H1 (cell line): ENCODE data around the gene KRT4. TPM values are rescaled to one million over a fixed set of nuclear protein-coding genes. Genes with fewer than 3 reads are reported as not detected.

Experiments used
- CTCF ChIA-PET: fragments of 300-600 bp; sonication (Branson Sonifier 250); formaldehyde crosslinking; loops from one replicate; lab custom pipeline; 2021; ENCODE audit not compliant: partially characterized antibody; lab: Charles Lee
- POLR2A ChIA-PET: fragments of 300-600 bp; sonication (Branson Sonifier 250); formaldehyde crosslinking; loops from one replicate; lab custom pipeline; 2021; ENCODE audit warnings: inconsistent platforms; ENCODE audit not compliant: partially characterized antibody; lab: Charles Lee
- DNase-seq, 2 experiments: peaks; one replicate each; pipeline versions ENCODE4 v3.0.0 to v3.0.0-alpha.2; 2010 to 2022; ENCODE audit warnings: low spot score in 2 of 2, low read depth in 1 of 2, mixed read lengths in 1 of 2
- FAIRE-seq: peaks from 2 replicates; lab custom pipeline; 2011; peaks lifted over from hg19 to GRCh38; lab: Jason Lieb, UNC
- H2AFZ ChIP-seq: 2 replicates; pipeline ENCODE4 v1.8.1; 2012; ENCODE audit warnings: low read length, inconsistent platforms
- H2AK5ac ChIP-seq: 2 replicates; pipeline ENCODE4 v1.6.1; 2013; ENCODE audit warnings: low read depth, low read length
- H2BK120ac ChIP-seq: replicated peaks from 2 replicates; pipeline ENCODE3; 2013; ENCODE audit warnings: low read depth, low read length, inconsistent platforms
- H2BK12ac ChIP-seq: 2 replicates; pipeline ENCODE4 v1.6.1; 2013; ENCODE audit warnings: low read depth, low read length
- H2BK15ac ChIP-seq: 2 replicates; pipeline ENCODE4 v1.6.1; 2013; ENCODE audit warnings: low read length
- H2BK20ac ChIP-seq: 2 replicates; pipeline ENCODE4 v1.6.1; 2013; ENCODE audit warnings: low read length
- H2BK5ac ChIP-seq: 2 replicates; pipeline ENCODE4 v1.6.1; 2013; ENCODE audit warnings: low read depth, low read length
- H3K14ac ChIP-seq: 2 replicates; pipeline ENCODE4 v1.6.1; 2013; ENCODE audit warnings: inconsistent platforms; ENCODE audit not compliant: insufficient read length
- H3K18ac ChIP-seq: 2 replicates; pipeline ENCODE4 v1.6.1; 2013; ENCODE audit warnings: low read length; ENCODE audit errors: extremely low read depth
- H3K23ac ChIP-seq: 2 replicates; pipeline ENCODE4 v1.6.1; 2013; ENCODE audit warnings: inconsistent platforms; ENCODE audit not compliant: insufficient read length
- H3K23me2 ChIP-seq: 2 replicates; pipeline ENCODE4 v1.6.1; 2013; ENCODE audit warnings: low read depth, low read length
- H3K27ac ChIP-seq: 2 replicates; pipeline ENCODE4 v1.6.1; 2011; ENCODE audit warnings: low read depth, low read length, inconsistent platforms
- H3K27me3 ChIP-seq, 4 experiments: replicated peaks in 1 of 4; 1 replicate in 1 of 4; 2 replicates in 3 of 4; pipeline versions ENCODE4 v1.6.1 to v1.8.1; 2011 to 2013; ENCODE audit warnings: low read length in 3 of 4, mild to moderate bottlenecking in 3 of 4, inconsistent platforms in 2 of 4, mixed read lengths in 2 of 4, moderate library complexity in 1 of 4; ENCODE audit not compliant: control insufficient read depth in 3 of 4, insufficient read depth in 3 of 4; ENCODE audit errors: extremely low read depth in 1 of 4
- H3K36me3 ChIP-seq, 4 experiments: 2 replicates each; pipeline versions ENCODE4 v1.6.1 to v1.8.1; 2011 to 2013; ENCODE audit warnings: mild to moderate bottlenecking in 4 of 4, low read length in 3 of 4, moderate library complexity in 2 of 4, control low read depth in 1 of 4, inconsistent platforms in 1 of 4; ENCODE audit not compliant: insufficient read depth in 4 of 4, control insufficient read depth in 2 of 4
- H3K4ac ChIP-seq: replicated peaks from 2 replicates; pipeline ENCODE3; 2013; ENCODE audit warnings: low read length, low read depth, mixed read lengths, inconsistent platforms; ENCODE audit not compliant: insufficient read length
- H3K4me1 ChIP-seq, 4 experiments: replicated peaks in 1 of 4; 1 replicate in 1 of 4; 2 replicates in 3 of 4; pipeline versions ENCODE4 v1.6.1 to v1.8.1; 2011 to 2013; ENCODE audit warnings: low read length in 3 of 4, inconsistent platforms in 2 of 4, mixed read lengths in 1 of 4; ENCODE audit not compliant: insufficient read depth in 4 of 4, control insufficient read depth in 3 of 4
- H3K4me2 ChIP-seq, 2 experiments: 2 replicates each; pipeline versions ENCODE4 v1.6.1 to v1.8.1; 2011 to 2013; ENCODE audit warnings: low read depth in 2 of 2, low read length in 2 of 2, control low read depth in 1 of 2, inconsistent platforms in 1 of 2, mild to moderate bottlenecking in 1 of 2; ENCODE audit not compliant: insufficient read depth in 1 of 2
- H3K4me3 ChIP-seq, 4 experiments: fragments of 200-600, 300-600 bp in 1 of 4; sonication (generic), shearing (Covaris generic), sonication (Bioruptor Twin) in 1 of 4; 2 replicates each; pipeline versions ENCODE4 v1.5.1 to v1.8.1; 2011 to 2016; ENCODE audit warnings: low read length in 4 of 4, low read depth in 3 of 4, control low read depth in 2 of 4, inconsistent platforms in 2 of 4, mild to moderate bottlenecking in 2 of 4, mixed read lengths in 1 of 4, moderate library complexity in 1 of 4; ENCODE audit not compliant: insufficient read depth in 2 of 4; ENCODE audit errors: extremely low read depth in 1 of 4
- H3K56ac ChIP-seq: replicated peaks from 2 replicates; pipeline ENCODE3; 2013; ENCODE audit warnings: low read depth, mild to moderate bottlenecking, mixed read lengths, low read length, inconsistent platforms; ENCODE audit not compliant: insufficient read length
- H3K79me1 ChIP-seq: 2 replicates; pipeline ENCODE4 v1.6.1; 2013; ENCODE audit warnings: low read depth, low read length, control low read depth
- H3K79me2 ChIP-seq, 2 experiments: 2 replicates each; pipeline versions ENCODE4 v1.6.1 to v1.8.1; 2012 to 2013; ENCODE audit warnings: low read length in 2 of 2, mild to moderate bottlenecking in 2 of 2, inconsistent platforms in 1 of 2; ENCODE audit not compliant: insufficient read depth in 2 of 2, control insufficient read depth in 1 of 2
- H3K9ac ChIP-seq, 4 experiments: replicated peaks in 1 of 4; 1 replicate in 1 of 4; 2 replicates in 3 of 4; pipeline versions ENCODE4 v1.6.1 to v1.8.1; 2011 to 2013; ENCODE audit warnings: low read depth in 3 of 4, low read length in 3 of 4, control low read depth in 2 of 4, mild to moderate bottlenecking in 2 of 4, moderate library complexity in 2 of 4, inconsistent platforms in 1 of 4; ENCODE audit errors: extremely low read depth in 1 of 4
- H3K9me3 ChIP-seq, 2 experiments: 2 replicates each; pipeline versions ENCODE4 v1.6.1 to v1.8.1; 2012 to 2013; ENCODE audit warnings: mild to moderate bottlenecking in 2 of 2, moderate library complexity in 2 of 2, control low read depth in 1 of 2, inconsistent platforms in 1 of 2, low read depth in 1 of 2, low read length in 1 of 2, mixed read lengths in 1 of 2; ENCODE audit not compliant: insufficient read depth in 2 of 2
- H4K20me1 ChIP-seq, 2 experiments: replicated peaks in 1 of 2; 2 replicates each; pipeline versions ENCODE3 to v1.8.1; 2011 to 2013; ENCODE audit warnings: inconsistent platforms in 2 of 2, low read length in 2 of 2, mild to moderate bottlenecking in 1 of 2; ENCODE audit not compliant: insufficient read depth in 2 of 2, control insufficient read depth in 1 of 2
- H4K5ac ChIP-seq: 2 replicates; pipeline ENCODE4 v1.6.1; 2013; ENCODE audit warnings: low read length, low read depth, mixed read lengths, inconsistent platforms; ENCODE audit not compliant: insufficient read length
- H4K8ac ChIP-seq: 2 replicates; pipeline ENCODE4 v1.8.0; 2013; ENCODE audit warnings: mild to moderate bottlenecking, moderate library complexity, low read length, inconsistent platforms; ENCODE audit not compliant: insufficient read depth; ENCODE audit errors: extremely low read depth
- H4K91ac ChIP-seq: replicated peaks from 2 replicates; pipeline ENCODE3; 2013; ENCODE audit warnings: low read length, mixed read lengths, inconsistent platforms; ENCODE audit not compliant: insufficient read length
- CHD2 ChIP-seq: IDR thresholded peaks from 2 replicates; pipeline ENCODE4 v1.6.1; 2012; ENCODE audit warnings: low read length, improper control_type of control experiment
- FOSL1 ChIP-seq: IDR thresholded peaks from 2 replicates; pipeline ENCODE4 v1.6.1; 2011; ENCODE audit warnings: mild to moderate bottlenecking, low read depth, low read length, moderate library complexity; ENCODE audit not compliant: insufficient read depth
- POLR2A ChIP-seq, 2 experiments: IDR thresholded peaks; 1 replicate in 1 of 2; 2 replicates in 1 of 2; pipeline ENCODE4 v1.6.1; 2011; ENCODE audit warnings: low read depth in 2 of 2, low read length in 2 of 2, mild to moderate bottlenecking in 2 of 2; ENCODE audit errors: control extremely low read depth in 1 of 2
- WGBS, 2 experiments: shearing (Covaris generic) in 1 of 2; methylation state at CpG; one replicate each; pipeline versions ENCODE4 v1.1.6 to v1.1.7; 2013 to 2015; ENCODE audit warnings: low lambda C conversion rate in 2 of 2, mixed read lengths in 2 of 2, inconsistent platforms in 1 of 2, low coverage in 1 of 2, missing lambda C conversion rate in 1 of 2; ENCODE audit not compliant: insufficient replicate concordance in 2 of 2, insufficient coverage in 1 of 2, insufficient read length in 1 of 2; ENCODE audit errors: extremely low coverage in 1 of 2, missing lambda C conversion rate in 1 of 2; 5-methylcytosine and 5-hydroxymethylcytosine counted together
- polyA plus RNA-seq, 7 experiments: library from polyadenylated mRNA; depleted of rRNA in 3 of 7; stranded (reverse) in 5 of 7; unstranded in 2 of 7; fragments of >200 nt in 5 of 7; fragments of 200-250 nt in 2 of 7; gene quantifications; 1 replicate in 5 of 7; 2 replicates in 1 of 7; 4 replicates in 1 of 7; pipeline versions ENCODE4 v1.2.1 to v1.2.3, GENCODE V29; 2011 to 2013; ENCODE audit warnings: missing spikeins in 2 of 7, mixed read lengths in 2 of 7
- total RNA-seq: library from RNA; stranded (reverse); fragmentation: NEBNext Ultra II Directional; extraction: Animal tissue kit (Norgen Biotek cat#: 25700); gene quantifications from 2 replicates; pipeline ENCODE4 v1.2.1, GENCODE V29; 2021

KRT4 gene
- total and polyA plus RNA-seq, 2 of the 8 experiments (the other 6 are each of a cell fraction or from before 2014, with no cell fraction given) = not detected

DNA sequence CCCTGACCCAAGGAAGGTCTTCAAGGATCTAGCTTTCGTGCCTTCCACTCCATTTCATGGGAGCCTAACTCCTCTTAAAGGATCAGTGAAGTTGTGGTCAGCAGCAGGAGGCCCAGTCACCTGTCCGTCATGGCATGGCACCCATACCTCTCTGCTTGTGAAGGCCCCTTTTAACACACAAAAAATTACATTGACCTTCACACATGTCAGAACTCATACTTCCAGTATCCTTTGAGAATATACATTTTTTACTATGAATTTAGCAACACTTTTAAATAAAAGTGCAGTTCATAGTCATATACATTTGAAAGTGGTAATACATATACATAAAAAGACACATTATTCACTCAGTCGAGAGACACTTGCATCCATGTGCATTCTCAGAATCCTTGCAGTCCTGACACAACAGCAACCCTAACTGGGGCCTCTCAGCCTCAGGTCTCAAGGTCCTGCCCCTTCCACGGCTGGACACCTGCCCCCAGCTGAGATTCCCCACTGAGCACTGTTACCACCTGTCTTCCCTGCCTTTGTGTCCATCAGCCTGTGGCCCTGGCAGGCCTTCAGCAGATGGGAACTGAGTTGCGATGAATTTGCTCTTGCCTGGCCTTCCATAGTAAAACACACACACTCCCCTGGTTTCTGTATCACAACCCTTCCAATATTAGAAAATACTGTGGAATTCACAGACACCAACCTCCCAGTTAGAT is 14.3 kb downstream of the KRT4 start:
- no peaks in the 10 kb centered on the region for H3K27me3 ChIP-seq
- H2AFZ ChIP-seq = no peak overlapping the region
- H4K8ac ChIP-seq = no peak overlapping the region
- H2BK120ac ChIP-seq = peak overlapping the region; percentile 24
- H3K9me3 ChIP-seq = no peaks in the 10 kb centered on the region; a peak in 1 of 4 replicates
- H3K79me1 ChIP-seq = no peaks in the 10 kb centered on the region
- no peak overlapping the region; the same call in 1 of the 2 replicates for H2BK15ac ChIP-seq
- H3K9ac ChIP-seq = no peak overlapping the region
- H2BK20ac ChIP-seq = no peak overlapping the region
- no peak overlapping the region for H3K14ac ChIP-seq
- ChIA-PET CTCF (interaction anchor here (0.6 to 3.3 kb wide), 3 partner anchors 8 to 544 kb away, joined by 3 to 20 read pairs (median 4); no protein-coding TSS in a partner anchor), POLR2A (no interaction called here)
- no peak overlapping the region for H3K4ac ChIP-seq
- no peak overlapping the region for H3K23ac ChIP-seq
- H3K56ac ChIP-seq = no peak overlapping the region
- 89% methylated on average over 5 of the region's 5 CpGs; no CpG with 5 or more reads in 1 of the 2 experiments for WGBS, 2 experiments
- FAIRE-seq (no peak), DNase-seq (no peak)
- H3K4me3 ChIP-seq = no peak overlapping the region
- H4K20me1 ChIP-seq = no peaks in the 10 kb centered on the region
- TF ChIP-seq POLR2A (IDR thresholded peaks at IDR 0.05; ENCODE audit: control extremely low read depth in 1 of 2, low read depth in 2 of 2, low read length in 2 of 2) (no peak), FOSL1 (no peak), CHD2 (no peak)
- H2AK5ac ChIP-seq = peak overlapping the region; percentile 76; the same call in 1 of the 2 replicates
- H2BK12ac ChIP-seq = peak overlapping the region; percentile 87; the same call in 1 of the 2 replicates
- H3K4me2 ChIP-seq = peak overlapping the region; percentile 16 to 34; a peak in 2 of 4 replicates
- peak overlapping the region; percentile 52; the same call in 1 of the 2 replicates for H2BK5ac ChIP-seq
- H4K91ac ChIP-seq = peak overlapping the region; percentile 2
- peaks cover 0 to 11% (median 2%) of the 10 kb centered on the region in 4 experiments; a peak in 3 of 7 replicates for H3K4me1 ChIP-seq
- H3K23me2 ChIP-seq = peaks cover 2% of the 10 kb centered on the region; the same call in 1 of the 2 replicates
- no peak overlapping the region for H4K5ac ChIP-seq
- H3K36me3 ChIP-seq = no peaks in the 10 kb centered on the region
- H3K27ac ChIP-seq = no peak overlapping the region
- no peaks in the 10 kb centered on the region for H3K79me2 ChIP-seq
- no peak overlapping the region; the same call in 1 of the 2 replicates for H3K18ac ChIP-seq
